ENCODE data around the gene SYT3. TPM values are rescaled to one million over a fixed set of nuclear protein-coding genes. Genes with fewer than 3 reads are reported as not detected.

SYT3 gene
- total RNA-seq, 1 experiment from 2014 or later = 14.6 TPM

DNA sequence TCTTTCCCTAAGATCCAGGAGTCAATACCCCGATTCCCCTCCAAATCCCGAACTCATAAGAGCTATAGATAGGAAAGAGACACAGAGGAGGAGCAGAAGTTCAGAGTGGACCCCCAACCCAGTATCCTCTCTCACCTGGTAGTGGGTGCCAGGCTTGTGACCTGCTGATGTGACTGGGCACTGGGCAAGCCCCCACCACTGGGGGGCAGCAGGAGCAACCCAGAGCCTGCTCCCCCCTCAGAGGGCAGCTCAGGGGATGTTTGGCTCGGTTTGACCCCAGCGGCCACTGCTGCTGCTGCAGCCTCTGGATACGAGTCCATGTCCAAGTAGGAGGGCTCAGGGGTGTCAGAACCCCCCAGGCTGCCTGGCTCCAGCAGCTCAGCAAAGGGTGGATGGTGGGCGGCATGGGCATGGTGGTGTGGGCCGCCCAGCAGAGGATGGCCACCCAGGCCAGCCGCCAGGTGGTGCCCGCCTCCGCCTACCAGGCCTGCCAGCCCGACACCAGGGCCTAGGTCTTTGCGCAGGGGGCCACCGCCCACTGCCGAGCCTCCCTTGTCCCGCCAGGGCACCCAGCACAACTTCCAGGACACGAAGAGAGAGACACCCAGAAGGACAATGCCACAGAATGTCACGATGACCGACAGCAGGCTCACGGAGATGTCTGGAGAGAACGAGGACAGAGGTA is 7.4 kb downstream of the SYT3 start (continued):
- TF ChIP-seq, protein P1, sequence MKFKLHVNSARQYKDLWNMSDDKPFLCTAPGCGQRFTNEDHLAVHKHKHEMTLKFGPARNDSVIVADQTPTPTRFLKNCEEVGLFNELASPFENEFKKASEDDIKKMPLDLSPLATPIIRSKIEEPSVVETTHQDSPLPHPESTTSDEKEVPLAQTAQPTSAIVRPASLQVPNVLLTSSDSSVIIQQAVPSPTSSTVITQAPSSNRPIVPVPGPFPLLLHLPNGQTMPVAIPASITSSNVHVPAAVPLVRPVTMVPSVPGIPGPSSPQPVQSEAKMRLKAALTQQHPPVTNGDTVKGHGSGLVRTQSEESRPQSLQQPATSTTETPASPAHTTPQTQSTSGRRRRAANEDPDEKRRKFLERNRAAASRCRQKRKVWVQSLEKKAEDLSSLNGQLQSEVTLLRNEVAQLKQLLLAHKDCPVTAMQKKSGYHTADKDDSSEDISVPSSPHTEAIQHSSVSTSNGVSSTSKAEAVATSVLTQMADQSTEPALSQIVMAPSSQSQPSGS (CRISPR knock-in tag; IDR thresholded peaks at IDR 0.05; ENCODE audit: borderline replicate concordance, low read depth) = no peak
- no peak for TF ChIP-seq ZNF138 (CRISPR knock-in tag; conservative IDR thresholded peaks at IDR 0.05)
- no peak for TF ChIP-seq USF2 (CRISPR knock-in tag; IDR thresholded peaks at IDR 0.05)

GRCh38 chr19:50629801-50630200 is 9.9 kb downstream of the SYT3 start:
- Mint-ChIP-seq H3K27ac (no peak overlapping the region), H3K4me3 (no peak overlapping the region), H3K36me3 (peaks cover 15% of the 10 kb centered on the region), H3K9me3 (peaks cover 12% of the 10 kb centered on the region), H3K4me1 (no peaks in the 10 kb centered on the region), H3K27me3 (ENCODE audit: low read depth) (peaks cover 10% of the 10 kb centered on the region)
- POLR2A ChIA-PET = no interaction called here
- DNase-seq (ENCODE audit: low spot score) = no peak
- CTCF ChIA-PET = interaction anchor here (1.0 to 2.5 kb wide), 2 partner anchors 22 to 94 kb away, joined by 6 to 13 read pairs; partner anchors contain the start of gene CLEC11A
- ATAC-seq = no peak
- no peak for TF ChIP-seq AFF4 (CRISPR knock-in tag; IDR thresholded peaks at IDR 0.05; ENCODE audit: borderline replicate concordance)
- no peak for TF ChIP-seq FOXP1 (CRISPR knock-in tag; IDR thresholded peaks at IDR 0.05; ENCODE audit: borderline replicate concordance)
- TF ChIP-seq, protein P2, sequence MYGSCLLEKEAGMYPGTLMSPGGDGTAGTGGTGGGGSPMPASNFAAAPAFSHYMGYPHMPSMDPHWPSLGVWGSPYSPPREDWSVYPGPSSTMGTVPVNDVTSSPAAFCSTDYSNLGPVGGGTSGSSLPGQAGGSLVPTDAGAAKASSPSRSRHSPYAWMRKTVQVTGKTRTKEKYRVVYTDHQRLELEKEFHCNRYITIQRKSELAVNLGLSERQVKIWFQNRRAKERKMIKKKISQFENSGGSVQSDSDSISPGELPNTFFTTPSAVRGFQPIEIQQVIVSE (CRISPR knock-in tag; IDR thresholded peaks at IDR 0.05; ENCODE audit: borderline replicate concordance) = no peak
- TF ChIP-seq, protein P3, sequence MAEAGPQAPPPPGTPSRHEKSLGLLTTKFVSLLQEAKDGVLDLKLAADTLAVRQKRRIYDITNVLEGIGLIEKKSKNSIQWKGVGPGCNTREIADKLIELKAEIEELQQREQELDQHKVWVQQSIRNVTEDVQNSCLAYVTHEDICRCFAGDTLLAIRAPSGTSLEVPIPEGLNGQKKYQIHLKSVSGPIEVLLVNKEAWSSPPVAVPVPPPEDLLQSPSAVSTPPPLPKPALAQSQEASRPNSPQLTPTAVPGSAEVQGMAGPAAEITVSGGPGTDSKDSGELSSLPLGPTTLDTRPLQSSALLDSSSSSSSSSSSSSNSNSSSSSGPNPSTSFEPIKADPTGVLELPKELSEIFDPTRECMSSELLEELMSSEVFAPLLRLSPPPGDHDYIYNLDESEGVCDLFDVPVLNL (CRISPR knock-in tag; IDR thresholded peaks at IDR 0.05; ENCODE audit: borderline replicate concordance, low read depth) = no peak
- no peak for TF ChIP-seq ATF3 (CRISPR knock-in tag; conservative IDR thresholded peaks at IDR 0.05)
- TF ChIP-seq E2F5 (CRISPR knock-in tag; IDR thresholded peaks at IDR 0.05) = no peak
- no peak for TF ChIP-seq ZNF317 (CRISPR knock-in tag; IDR thresholded peaks at IDR 0.05; ENCODE audit: borderline replicate concordance, low read depth)
- TF ChIP-seq, protein P1 (CRISPR knock-in tag; IDR thresholded peaks at IDR 0.05; ENCODE audit: borderline replicate concordance, low read depth) = no peak
- TF ChIP-seq, protein P4, sequence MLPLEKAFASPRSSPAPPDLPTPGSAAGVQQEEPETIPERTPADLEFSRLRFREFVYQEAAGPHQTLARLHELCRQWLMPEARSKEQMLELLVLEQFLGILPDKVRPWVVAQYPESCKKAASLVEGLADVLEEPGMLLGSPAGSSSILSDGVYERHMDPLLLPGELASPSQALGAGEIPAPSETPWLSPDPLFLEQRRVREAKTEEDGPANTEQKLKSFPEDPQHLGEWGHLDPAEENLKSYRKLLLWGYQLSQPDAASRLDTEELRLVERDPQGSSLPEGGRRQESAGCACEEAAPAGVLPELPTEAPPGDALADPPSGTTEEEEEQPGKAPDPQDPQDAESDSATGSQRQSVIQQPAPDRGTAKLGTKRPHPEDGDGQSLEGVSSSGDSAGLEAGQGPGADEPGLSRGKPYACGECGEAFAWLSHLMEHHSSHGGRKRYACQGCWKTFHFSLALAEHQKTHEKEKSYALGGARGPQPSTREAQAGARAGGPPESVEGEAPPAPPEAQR (CRISPR knock-in tag; IDR thresholded peaks at IDR 0.05) = no peak
